ENCODE measurements around the gene PMM2.

PMM2 gene

GRCh38 chr16:8880839-8881510, 83.3 kb downstream of the PMM2 start:
- Histone ChIP-seq H3K4me1 (ENCODE audit: insufficient read depth, low read length) (peaks cover 7% of the 10 kb centered on the region), H3K79me2 (ENCODE audit: insufficient read depth, low read length) (no peaks in the 10 kb centered on the region), H3K36me3 (ENCODE audit: insufficient read depth, low read length) (no peaks in the 10 kb centered on the region), H4K20me1 (ENCODE audit: insufficient read depth, low read length) (no peaks in the 10 kb centered on the region; the same call in 1 of the 2 replicates), H3K9ac (ENCODE audit: low read depth, low read length) (no peak overlapping the region), H3K27me3 (ENCODE audit: insufficient read depth, low read length, poor library complexity) (no peaks in the 10 kb centered on the region), H2AFZ (ENCODE audit: low read depth, low read length) (no peak overlapping the region), H3K4me2 (ENCODE audit: insufficient read depth, low read length) (no peak overlapping the region), H3K4me3 (ENCODE audit: low read depth in 1 of 2, low read length in 2 of 2) (no peak overlapping the region), H3K27ac (ENCODE audit: low read length) (no peak overlapping the region), H3K9me3 (ENCODE audit: insufficient read depth, low read length, severe bottlenecking) (no peaks in the 10 kb centered on the region)
- ATAC-seq (ENCODE audit: insufficient read depth, low read depth) (no peak), DNase-seq (no peak)
- no peak for TF ChIP-seq EZH2 (IDR thresholded peaks at IDR 0.05; ENCODE audit: borderline replicate concordance, low read depth, low read length, severe bottlenecking)
- TF ChIP-seq, protein P1, sequence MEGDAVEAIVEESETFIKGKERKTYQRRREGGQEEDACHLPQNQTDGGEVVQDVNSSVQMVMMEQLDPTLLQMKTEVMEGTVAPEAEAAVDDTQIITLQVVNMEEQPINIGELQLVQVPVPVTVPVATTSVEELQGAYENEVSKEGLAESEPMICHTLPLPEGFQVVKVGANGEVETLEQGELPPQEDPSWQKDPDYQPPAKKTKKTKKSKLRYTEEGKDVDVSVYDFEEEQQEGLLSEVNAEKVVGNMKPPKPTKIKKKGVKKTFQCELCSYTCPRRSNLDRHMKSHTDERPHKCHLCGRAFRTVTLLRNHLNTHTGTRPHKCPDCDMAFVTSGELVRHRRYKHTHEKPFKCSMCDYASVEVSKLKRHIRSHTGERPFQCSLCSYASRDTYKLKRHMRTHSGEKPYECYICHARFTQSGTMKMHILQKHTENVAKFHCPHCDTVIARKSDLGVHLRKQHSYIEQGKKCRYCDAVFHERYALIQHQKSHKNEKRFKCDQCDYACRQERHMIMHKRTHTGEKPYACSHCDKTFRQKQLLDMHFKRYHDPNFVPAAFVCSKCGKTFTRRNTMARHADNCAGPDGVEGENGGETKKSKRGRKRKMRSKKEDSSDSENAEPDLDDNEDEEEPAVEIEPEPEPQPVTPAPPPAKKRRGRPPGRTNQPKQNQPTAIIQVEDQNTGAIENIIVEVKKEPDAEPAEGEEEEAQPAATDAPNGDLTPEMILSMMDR (IDR thresholded peaks at IDR 0.05; ENCODE audit: borderline replicate concordance, extremely low read depth, low read length, poor library complexity, severe bottlenecking), result no peak

- no peak within 1 kb of the TSS for H3K27ac ChIP-seq (ENCODE audit: low read length)
- no peak within 1 kb of the TSS for H3K4me2 ChIP-seq (ENCODE audit: insufficient read depth, low read length)
- H3K27me3 ChIP-seq (ENCODE audit: insufficient read depth, low read length, poor library complexity), result no peaks in the 10 kb centered on the region
- ATAC-seq (ENCODE audit: insufficient read depth, low read depth), result no peak
- H3K9ac ChIP-seq (ENCODE audit: low read depth, low read length), result no peak within 1 kb of the TSS
- no peak within 1 kb of the TSS for H2AFZ ChIP-seq (ENCODE audit: low read depth, low read length)
- no peak for DNase-seq
- H3K79me2 ChIP-seq (ENCODE audit: insufficient read depth, low read length), result no peaks in the 10 kb centered on the region
- no peaks in the 10 kb centered on the region for H3K36me3 ChIP-seq (ENCODE audit: insufficient read depth, low read length)
- peaks cover 7% of the 10 kb centered on the region for H3K4me1 ChIP-seq (ENCODE audit: insufficient read depth, low read length)
- H4K20me1 ChIP-seq (ENCODE audit: insufficient read depth, low read length), result peaks cover 2% of the 10 kb centered on the region; the same call in 1 of the 2 replicates
- no peaks in the 10 kb centered on the region for H3K9me3 ChIP-seq (ENCODE audit: insufficient read depth, low read length, severe bottlenecking)
- no peak within 1 kb of the TSS for H3K4me3 ChIP-seq (ENCODE audit: low read depth in 1 of 2, low read length in 2 of 2)
- TF ChIP-seq, protein P1 (IDR thresholded peaks at IDR 0.05; ENCODE audit: borderline replicate concordance, extremely low read depth, low read length, poor library complexity, severe bottlenecking), result no peak
- no peak for TF ChIP-seq EZH2 (IDR thresholded peaks at IDR 0.05; ENCODE audit: borderline replicate concordance, low read depth, low read length, severe bottlenecking)
Observed at GRCh38 chr16:8882041-8882617, 84.5 kb downstream of the PMM2 start, which contains the start of gene LITAFD. TSS of gene LITAFD (plus strand) at chr16:8882351. CDS start at chr16:8884356, 2,005 bp downstream.

- Histone ChIP-seq H3K4me2 (ENCODE audit: insufficient read depth, low read length) (no peak overlapping the region), H3K27me3 (ENCODE audit: insufficient read depth, low read length, poor library complexity) (no peaks in the 10 kb centered on the region), H3K27ac (ENCODE audit: low read length) (no peak overlapping the region), H3K4me3 (ENCODE audit: low read depth in 1 of 2, low read length in 2 of 2) (no peak overlapping the region), H3K9me3 (ENCODE audit: insufficient read depth, low read length, severe bottlenecking) (no peaks in the 10 kb centered on the region), H3K36me3 (ENCODE audit: insufficient read depth, low read length) (peaks cover 2% of the 10 kb centered on the region; the same call in 1 of the 2 replicates), H3K79me2 (ENCODE audit: insufficient read depth, low read length) (no peaks in the 10 kb centered on the region), H3K9ac (ENCODE audit: low read depth, low read length) (no peak overlapping the region), H2AFZ (ENCODE audit: low read depth, low read length) (no peak overlapping the region), H4K20me1 (ENCODE audit: insufficient read depth, low read length) (peaks cover 9% of the 10 kb centered on the region; the same call in 1 of the 2 replicates), H3K4me1 (ENCODE audit: insufficient read depth, low read length) (peaks cover 7% of the 10 kb centered on the region)
- DNase-seq (no peak), ATAC-seq (ENCODE audit: insufficient read depth, low read depth) (no peak)
- TF ChIP-seq, protein P1 (IDR thresholded peaks at IDR 0.05; ENCODE audit: borderline replicate concordance, extremely low read depth, low read length, poor library complexity, severe bottlenecking), result no peak
- no peak for TF ChIP-seq EZH2 (IDR thresholded peaks at IDR 0.05; ENCODE audit: borderline replicate concordance, low read depth, low read length, severe bottlenecking)
Observed at GRCh38 chr16:8882725-8883377, 85.2 kb downstream of the PMM2 start.
